NCI-H2196 treated with DMSO at 0.1 percent for 48 hours (cell line): ENCODE data around the gene CTR9.

Experiments
- DNase-seq: peaks from one replicate; lab custom pipeline; 2025; ENCODE audit not compliant: unreplicated experiment; lab: John Stamatoyannopoulos, UW

CTR9 gene

DNA sequence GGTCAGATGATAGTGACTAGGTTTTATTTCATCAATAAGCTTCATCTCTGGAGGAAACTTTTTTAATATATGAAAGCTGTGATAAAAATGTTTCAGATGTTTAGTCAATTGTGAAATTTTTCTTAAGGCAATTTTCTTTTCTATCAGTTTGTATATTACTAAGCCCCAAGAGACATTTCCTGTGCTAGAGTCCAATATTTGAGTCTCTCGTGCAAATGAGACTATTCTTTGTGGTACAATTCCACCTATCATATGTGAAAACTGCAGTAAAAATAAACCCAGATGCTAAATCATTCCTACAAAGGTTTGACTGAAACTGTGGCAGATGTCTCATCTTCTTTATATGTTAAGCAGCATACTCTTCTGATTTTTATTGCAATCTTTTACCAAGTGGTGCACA lies 28.0 kb downstream of the CTR9 start:
- no peak for DNase-seq

GRCh38 chr11:10780040-10780439 lies 29.0 kb downstream of the CTR9 start:
- no peak for DNase-seq

DNA sequence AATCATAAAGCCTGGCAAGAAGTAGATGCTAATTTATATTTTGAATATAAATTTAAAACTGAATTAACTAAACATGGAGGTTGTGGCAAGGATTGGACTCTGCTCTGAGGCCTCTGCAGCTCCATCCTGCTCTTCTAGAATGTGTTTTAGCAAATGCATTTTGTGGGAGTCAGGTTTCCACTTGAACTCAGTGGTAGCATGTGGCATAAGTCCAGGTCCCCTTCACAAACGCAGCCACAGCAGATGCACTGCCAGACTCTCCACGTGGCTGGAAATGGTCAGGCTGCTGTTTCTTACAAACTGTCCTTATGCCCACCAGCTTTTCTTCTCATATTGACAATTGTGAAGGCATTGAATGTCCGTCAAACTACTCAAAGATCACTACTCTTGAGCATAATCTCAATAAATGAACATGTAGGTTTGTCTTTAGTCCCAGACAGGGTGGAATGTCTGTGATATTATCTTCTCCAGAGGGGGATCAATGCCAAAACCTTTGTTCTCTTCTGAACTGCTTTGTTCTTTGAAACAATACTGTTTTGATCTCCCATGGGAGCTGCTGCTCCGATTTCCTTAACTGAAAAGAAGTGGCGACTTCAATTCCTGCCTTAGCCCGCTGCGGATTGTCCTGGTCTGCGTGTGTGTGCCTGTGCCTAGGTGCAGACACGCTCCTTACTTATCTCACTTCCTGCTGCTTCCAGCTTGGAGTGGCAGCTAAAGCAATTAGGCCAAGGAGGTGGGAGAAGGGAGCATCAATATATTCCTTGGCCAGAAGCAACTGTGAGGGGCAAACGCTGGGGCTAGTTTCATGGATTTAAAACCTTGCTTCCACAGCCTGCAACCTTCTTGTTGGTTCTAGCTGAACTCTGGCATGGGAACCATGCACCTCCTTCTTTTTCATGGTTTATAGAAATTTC lies 33.4 kb downstream of the CTR9 start:
- peak; percentile 68 for DNase-seq

GRCh38 chr11:10785146-10785474 lies 34.1 kb downstream of the CTR9 start:
- DNase-seq: no peak

DNA sequence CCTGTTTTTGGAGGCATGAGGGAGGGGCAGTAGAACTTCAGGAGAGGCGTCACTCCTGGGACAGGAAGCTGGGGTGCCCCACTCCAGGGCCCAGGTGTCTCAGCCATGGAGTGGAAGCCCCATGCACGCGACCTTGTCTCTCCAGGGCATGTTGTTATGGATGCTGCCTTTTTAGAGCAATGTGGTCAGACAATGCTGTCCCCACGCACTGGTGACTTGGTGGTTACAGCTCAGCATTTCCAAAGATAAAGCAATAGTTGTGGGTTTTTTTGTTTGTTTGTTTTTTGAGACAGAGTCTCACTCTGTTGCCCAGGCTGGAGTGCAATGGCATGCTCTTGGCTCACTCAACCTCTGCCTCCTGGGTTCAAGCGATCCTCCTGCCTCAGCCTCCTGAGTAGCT lies 35.4 kb downstream of the CTR9 start:
- no peak for DNase-seq

DNA sequence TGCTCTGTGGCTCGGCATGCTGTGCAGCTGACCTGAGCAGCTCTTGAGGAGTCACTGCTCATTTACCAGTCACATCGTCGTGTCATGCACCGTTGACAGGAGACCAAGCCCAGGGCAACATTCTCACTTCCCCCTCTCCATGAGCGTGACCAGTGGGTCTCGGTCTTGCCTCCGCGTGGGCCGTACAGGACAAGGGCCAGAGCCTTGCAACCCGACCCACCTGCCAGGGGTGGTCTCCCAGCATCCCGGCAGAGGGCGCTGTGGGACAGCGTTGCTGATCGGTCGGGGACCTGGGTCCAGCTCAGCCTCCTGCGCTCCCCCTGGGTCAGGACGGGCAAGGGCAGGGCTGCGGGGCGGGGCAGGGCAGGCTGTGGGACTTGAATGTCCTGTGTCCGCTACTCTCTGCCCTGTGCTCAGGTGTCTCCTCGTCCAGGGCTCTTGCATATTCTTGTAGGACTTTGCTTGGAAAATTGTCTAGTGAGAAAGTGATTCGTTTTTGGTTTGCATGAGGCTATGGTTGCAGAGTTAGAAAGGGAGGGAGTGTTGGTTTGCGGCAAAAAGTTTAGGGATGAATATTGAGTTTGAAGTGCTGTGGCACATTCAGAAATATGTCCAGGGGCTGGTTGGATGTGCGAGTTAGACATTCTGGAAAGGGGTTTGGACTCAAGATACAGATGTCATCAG lies 41.5 kb downstream of the CTR9 start:
- DNase-seq: peak; percentile 62

- DNase-seq: no peak
Observed at GRCh38 chr11:10793470-10794255, 42.6 kb downstream of the CTR9 start.

DNA sequence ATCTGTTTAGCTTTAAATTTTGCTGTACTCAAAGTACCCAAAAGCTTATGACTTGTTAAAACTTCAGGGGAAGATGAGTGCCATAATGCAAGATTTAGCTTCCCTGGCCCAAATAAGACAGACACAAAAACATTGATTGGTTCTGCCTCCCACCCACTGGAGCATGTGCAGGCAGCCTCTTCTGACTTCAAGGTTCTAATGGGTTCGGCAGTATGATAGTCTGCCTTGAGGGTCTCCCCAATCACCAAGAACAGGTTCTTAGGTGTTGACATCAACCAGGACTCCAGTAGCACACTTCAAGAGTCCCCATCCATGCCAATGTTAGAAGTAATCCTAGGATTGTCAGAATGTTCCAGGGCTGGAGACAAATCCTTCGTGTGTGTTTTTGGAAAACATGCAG lies 45.1 kb downstream of the CTR9 start:
- DNase-seq: no peak

GRCh38 chr11:10797001-10797400 lies 46.0 kb downstream of the CTR9 start:
- DNase-seq: no peak

GRCh38 chr11:10797531-10797930 lies 46.5 kb downstream of the CTR9 start:
- no peak for DNase-seq

- no peak for DNase-seq
Observed at GRCh38 chr11:10798330-10798928, 47.4 kb downstream of the CTR9 start.

DNA sequence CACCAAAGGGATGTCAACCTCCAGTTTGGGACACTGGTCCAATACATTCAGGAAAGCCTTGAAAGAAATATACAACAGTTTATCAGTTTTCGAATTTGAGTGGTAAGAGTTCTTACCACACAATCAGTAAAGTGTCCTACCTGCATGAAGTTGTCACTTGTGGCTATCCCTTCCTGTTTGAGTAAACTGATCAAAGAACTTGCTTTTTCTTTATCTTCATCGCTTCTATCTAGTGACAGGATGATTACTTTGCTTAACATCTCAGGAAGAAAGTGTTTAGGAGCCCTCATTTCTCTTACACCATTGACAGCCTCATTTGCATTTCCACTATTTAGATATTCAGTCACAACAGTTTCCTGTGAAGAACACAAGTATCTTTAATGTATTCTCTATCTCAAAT lies 49.2 kb downstream of the CTR9 start:
- DNase-seq: no peak

GRCh38 chr11:10803676-10804075 lies 52.6 kb downstream of the CTR9 start:
- DNase-seq: no peak

- DNase-seq: no peak
Observed at GRCh38 chr11:10805741-10806140, 54.7 kb downstream of the CTR9 start.

- no peak for DNase-seq
Observed at GRCh38 chr11:10806206-10806605, 55.2 kb downstream of the CTR9 start.

DNA sequence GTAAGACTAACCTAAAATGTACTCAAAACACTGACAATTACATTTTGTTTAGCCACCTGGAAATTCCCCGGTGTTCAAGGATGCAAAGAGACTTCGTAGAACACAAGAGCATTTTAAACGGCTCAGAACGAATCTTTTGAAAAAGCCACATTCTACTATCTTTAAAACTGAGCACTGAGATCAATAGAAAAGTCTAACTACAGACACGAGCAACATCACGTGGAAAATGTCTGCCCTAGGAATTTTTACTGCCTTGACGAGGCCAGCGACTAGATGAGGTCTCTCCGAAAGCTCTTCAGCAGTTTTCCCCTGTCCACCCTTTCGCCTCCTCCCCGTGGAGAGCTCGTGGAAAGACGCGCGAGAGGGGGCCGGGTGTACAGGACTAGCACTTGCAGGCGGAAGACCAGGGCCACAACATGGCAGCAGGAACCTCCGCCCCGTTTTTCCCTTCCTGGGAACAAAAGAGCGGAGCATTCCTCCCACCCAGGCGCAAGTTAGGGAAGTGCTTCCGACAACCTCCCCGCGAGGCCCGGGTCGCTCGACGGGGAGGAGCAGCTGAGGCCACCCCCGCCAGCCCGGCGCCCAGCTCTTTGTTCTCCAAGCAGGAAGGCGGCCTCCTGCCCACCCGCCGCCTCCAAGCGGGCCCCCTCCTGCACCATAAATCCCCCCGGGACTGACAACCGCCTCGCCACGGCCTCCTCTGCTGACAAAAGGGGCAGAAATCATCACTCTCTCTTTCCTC lies 56.6 kb downstream of the CTR9 start:
- DNase-seq: no peak

DNA sequence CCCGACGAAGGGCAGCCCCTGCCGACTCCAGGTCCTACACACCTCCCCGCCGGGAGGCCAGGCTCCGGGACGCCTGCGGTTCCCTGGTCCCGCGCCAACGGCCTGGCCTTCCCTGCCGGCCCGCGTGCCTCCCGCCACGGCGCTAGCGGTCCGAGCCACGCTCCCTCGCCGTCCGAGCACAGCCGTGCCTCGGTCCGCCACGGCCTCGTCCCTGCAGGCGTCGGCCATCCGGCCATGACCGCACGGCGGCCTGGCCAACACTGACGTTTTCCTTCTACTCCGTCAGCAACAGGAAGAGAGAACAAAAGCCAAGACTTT lies 57.1 kb downstream of the CTR9 start:
- no peak for DNase-seq

DNA sequence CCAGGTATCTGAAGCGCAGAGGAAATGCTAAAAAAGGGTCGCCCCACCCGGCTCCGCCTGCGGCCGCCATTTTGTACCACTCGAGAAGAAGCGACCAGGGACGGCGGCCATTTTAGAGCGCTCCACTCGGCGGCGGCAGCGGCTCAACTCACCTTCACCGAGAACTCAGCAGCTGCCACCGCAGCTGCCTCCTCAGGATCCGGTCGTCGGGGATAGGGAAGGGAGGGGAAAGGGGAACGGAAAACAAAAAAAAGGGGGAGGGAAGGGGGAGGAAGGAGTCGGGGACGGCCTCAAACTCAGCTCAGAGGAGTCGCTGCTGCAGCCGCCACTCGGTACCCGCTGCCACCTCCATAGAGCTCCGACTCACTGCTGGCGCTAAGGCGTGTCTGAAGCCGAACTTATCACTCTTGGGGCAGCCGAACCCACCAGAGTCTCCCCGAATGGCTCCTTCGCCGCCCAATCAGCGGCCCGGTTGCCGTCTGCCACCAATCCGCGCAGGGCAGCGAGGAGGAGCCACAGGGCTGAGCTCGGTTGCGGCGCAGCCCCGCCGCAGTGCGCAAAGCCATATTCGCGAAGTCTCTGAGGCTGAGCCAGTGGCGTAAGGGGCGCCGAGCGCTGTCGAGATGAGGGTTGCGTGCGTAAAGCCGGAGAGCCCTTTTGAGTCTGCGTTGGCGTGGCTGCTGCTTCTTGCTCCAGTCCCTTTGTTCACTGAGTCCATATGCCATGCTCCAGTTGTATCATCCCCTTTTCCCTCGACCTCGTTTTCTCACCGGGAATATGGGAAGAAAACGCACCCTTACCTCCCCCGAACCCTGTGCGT lies 57.7 kb downstream of the CTR9 start, which contains the start of gene EIF4G2:
TSS of gene EIF4G2 (minus strand) at position 374 of the 820 bp plus-strand sequence.
- peak; percentile 95 for DNase-seq

- DNase-seq: no peak
Observed at GRCh38 chr11:10809373-10810160, 58.5 kb downstream of the CTR9 start.
